NCI-H748 (cell line): ENCODE measurements around the gene PSMB11.
"Not testable (repeated sequence)": the region's sequence is repeated elsewhere in the genome, so short reads cannot be mapped to it uniquely, and the experiment has no call there.

Source experiments
- DNase-seq: peaks from one replicate; lab custom pipeline; 2025; ENCODE audit not compliant: unreplicated experiment; lab: John Stamatoyannopoulos, UW

PSMB11 gene

DNA sequence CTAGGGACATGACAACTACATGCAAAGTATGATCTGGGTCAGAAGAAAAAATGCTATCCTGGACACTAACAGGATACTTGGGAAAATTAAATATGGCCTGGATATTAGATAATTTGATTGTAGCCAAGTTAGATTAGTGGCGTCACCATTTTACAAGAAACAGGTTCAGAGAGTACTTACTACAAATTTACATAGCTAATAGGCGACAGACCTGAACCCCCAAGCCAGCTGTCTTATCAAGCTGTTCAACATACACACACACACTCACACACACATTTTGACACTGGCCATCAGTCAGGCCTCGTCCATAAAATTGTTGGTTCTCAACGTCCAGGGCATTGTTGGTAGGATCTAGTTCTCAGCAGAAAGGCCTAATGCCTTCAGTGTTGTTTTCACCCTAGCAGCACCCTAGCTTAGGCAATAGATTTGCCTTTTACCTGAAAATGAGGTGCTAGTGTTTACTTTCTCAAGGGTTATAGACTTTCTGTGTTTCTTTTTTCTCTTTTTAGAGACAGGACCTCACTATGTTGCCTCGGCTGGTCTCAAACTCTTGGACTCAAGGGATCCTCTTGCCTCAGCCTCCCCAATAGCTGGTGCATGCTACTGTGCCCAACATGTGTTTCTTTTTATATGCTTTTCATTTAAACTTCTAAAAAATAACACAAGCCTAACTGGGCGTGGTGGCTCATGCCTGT, 28.8 kb upstream of the PSMB11 start:
- DNase-seq: no peak

DNA sequence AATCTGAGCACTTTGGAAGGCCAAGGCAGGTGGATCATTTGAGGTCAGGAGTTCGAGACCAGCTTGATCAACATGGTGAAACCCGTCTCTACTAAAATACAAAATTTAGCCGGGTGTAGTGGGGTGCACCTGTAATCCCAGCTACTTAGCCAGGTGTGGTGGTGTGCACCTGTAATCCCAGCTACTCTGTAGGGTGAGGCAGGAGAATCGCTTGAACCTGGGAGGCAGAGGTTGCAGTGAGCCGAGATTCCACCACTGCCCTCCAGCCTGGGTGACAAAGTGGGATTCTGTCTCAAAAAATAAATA, 28.3 kb upstream of the PSMB11 start:
- DNase-seq: not testable (repeated sequence)

DNA sequence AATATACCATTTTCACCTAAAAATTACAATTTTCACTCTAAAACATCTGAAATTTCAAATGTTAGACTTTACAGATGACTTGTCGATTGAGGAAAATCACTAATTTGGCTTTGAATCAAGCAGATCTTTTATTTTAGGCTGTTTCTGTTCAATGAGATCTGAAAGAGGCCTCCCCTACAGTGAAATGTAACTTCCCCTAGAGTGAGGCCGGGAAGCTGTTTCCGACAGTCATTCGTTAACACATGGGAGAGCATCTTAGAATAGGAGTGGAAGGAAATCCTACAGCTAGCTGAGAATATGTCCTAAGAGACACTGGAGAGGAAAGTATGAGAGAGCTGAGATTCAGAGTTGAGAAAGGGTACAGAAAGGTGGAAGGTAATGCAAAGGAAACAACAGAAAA, 26.4 kb upstream of the PSMB11 start:
- no peak for DNase-seq

DNA sequence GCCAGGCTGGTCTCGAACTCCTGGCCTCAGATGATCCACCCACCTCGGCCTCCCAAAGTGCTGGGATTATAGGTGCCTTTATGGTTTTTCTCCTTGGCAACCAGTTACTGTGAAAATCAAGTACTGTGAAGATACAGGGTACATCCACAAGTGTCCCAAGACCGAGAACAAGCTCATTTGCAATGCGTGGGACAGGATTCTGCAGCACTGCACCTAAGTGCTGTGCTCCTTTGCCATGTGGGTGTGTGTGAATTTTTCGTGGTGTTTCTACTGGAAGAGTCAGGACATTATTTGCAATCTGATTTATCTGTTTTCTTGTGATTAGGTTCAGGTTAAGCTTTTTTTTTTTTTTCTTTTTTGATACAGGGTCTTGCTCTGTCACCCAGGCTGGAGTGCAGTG, 24.9 kb upstream of the PSMB11 start:
- DNase-seq: no peak

DNA sequence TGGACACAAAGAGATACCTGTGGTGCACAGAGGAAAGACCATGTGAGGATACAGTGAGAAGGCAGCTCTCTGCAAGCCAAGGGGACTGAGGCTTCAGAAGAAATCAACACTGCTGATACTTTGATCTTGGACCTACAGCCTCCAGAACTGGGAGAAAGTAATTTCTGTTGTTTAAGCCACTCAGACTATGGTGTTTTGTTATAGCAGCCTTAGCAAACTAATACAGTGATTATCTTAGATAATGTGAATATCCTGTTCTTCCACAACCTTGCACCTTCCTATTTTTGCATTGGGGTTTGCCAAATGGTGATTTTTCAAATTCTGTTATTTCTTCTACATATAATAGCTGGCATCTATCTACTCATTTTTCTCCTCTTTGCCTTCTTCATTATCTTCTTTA, 23.9 kb upstream of the PSMB11 start:
- no peak for DNase-seq

DNA sequence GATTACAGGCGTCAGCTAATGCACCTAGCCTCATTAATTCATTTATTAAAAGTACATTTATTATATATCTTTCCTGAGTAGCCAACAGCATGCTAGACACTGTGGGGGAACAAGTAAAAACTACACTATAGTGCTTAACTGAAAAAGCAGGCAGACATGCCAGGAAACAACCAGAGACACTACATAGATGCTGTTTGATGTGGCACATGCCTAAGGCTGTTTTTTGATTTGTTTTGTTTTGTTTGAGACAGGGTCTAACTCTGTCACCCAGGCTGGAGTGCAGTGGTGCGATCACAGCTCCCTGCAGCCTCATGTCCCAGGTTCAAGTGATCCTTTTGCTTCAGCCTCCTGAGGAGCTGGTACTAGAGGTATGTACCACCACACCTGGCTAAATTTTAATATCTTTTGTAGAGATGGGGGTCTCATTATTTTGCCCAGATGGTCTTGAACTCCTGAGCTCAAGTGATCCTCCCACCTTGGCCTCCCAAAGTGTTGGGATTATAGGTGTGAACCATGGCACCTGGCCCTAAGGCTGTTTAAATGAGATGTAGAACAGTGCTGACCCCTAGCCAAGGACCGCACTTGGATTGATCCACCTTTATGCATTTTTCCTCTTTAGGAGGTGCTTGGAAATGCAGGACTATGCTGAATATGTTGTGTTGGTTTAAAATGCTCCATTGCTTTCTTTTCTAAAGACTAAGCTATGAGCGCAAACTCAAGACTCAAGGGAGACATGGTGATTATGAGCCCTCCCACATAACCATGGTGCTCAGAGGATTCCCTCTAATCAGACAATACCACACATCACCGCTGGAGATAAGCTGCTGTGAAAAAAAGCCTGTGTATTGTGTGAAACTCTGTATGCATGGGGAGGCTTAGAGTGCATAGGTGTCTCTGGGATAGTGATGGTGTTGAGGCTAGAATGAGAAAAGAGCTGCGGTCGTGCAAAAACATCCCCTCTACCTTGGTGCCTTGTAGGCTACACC, 21.6 kb upstream of the PSMB11 start:
- no peak for DNase-seq

DNA sequence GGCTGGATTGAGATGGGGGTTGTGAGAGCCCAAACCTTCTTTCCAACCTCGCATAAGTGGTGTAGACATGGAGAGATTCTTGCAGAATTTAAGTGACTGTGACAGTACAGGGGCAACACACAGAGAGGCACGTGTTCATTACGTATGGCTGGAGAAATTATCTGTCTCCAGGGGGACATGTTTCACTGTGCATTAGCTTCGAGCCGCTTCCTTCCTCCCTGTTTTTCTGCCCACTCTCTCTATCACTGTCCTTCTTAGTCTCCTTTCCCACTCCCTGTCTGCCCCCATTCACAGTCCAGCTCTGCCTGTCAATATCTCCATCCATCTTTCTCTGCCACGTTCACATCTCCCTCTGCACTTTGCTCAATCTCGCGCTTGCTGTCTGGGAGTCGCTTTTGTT, 20.6 kb upstream of the PSMB11 start:
- no peak for DNase-seq

DNA sequence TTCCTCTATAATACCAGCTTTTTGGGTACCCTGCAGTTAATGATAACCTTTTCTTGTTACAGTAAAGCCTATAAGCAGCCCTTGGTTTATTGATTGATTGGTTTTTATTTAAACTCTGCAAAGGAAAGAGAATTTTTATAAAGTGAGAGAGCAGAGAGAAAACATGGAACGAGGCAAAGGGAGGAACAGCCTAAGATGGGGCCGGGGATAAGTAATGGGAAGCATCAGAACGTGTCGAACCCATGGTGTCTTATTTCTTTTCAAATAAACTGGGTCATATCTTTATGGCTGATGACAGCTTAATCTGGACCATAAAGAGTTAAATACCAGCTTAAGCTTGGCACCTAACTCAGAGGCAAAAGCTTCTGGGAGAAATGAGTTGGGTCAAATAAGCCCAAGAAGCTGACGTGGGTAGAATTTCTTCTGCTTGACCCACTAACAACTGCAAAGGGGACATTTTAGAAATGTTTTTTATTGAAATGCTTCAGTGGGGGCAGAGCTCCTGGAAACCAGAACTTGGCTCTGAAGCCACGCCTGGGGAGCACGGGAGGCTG, 20.0 kb upstream of the PSMB11 start:
- DNase-seq: no peak

DNA sequence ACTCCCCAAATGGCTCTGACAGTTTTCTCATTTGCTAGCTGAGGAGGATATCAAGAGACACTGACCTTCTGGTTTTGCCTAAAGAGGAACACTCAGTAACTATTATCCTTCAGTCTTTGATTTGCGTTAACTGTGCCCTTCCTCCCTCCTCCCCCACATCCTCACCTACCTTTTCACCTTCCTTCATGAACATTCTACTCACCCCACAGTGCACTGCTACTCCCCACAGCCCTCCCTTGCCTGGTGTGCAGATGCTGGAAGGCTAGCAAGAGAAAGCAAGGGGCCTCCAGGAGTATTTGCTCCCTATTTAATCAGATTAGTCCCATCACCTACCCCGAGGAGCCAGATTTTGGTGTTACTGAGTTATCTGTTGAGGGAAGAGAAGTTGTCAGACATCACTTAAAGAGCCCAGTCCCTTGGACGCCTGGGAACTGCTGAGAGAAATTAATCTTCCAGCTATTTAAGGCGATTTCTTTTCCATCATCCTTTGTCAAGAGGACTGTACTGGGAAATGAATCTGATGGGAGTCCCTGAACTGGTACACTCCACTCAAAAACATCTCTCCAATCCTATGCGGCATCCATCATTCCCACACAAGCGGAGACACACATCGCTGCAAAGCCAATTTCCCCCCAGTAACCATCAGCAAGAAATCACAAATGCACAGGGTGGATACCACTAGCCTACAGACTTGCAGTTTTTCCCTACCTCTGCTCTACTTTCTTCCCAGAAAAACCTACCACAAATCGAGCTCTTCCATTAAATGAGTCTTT, 18.8 kb upstream of the PSMB11 start:
- no peak for DNase-seq

DNA sequence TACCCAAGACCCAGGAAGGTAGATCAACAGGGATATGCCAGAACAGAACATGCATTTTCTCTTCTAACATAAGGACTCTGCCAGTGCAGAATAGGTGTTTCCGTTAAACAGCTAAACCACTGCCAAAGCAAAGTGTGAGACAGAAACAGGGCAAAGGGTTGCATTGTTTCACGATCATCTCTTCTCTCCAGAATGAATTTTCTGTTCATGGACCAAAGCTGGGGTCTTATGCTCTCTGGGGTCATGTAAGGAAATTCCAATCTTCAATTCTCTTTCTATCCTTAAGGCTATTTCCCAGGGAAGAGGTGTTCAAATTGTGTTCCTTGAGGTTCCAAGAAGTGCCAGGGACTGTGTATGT, 18.2 kb upstream of the PSMB11 start:
- DNase-seq: no peak

DNA sequence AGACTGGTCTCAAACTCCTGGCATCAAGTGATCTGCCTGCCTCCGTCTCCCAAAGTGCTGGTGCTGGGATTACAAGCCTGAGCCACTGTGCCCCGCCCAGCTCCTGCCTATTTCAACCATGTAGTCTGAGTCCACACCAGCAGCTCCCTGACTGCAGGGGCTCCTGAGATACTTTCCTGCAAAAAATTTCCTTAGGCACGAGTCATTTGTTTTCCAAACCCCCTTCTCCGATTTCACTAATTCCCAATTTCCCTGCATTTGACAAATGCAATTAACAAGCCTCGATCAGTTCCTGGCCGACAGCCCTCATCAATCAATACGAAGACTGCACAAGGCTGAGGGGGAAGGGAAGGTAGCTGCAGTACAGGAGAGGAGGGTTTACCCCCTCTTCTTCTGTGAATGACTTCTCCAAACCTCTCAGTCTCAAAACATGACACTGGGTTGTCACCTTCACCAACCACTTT, 17.4 kb upstream of the PSMB11 start:
- no peak for DNase-seq

DNA sequence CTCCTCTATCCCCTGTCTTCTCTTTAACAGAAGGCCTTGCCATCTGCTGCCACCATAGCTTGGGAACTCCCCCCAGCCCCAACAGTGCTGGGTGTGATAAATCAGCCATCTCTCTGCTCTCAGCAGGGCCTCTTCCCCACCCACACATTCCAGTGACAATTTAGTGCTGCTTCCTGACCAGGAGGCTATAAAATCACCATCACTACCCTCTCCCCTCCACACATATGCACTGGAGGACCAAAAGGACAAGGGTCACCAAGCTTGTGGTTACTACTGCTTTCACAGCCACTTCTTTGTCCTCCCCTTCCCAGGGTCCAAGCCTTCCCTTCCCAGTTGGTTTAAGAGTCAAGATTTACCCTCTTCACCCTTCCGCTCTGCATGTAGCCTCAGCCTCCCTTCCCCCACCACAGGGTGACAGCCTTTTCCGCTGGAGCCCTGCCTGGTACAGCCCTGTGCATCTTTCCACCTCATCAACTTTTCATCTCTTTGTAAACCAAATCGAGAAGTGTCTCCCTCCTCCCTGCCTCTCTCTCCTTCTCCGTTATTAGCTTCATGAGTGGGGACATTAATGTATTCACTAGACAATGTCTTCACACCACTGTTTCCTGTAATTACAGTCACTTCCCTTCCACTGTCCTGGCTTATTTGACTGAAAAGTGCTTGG, 16.7 kb upstream of the PSMB11 start:
- no peak for DNase-seq

DNA sequence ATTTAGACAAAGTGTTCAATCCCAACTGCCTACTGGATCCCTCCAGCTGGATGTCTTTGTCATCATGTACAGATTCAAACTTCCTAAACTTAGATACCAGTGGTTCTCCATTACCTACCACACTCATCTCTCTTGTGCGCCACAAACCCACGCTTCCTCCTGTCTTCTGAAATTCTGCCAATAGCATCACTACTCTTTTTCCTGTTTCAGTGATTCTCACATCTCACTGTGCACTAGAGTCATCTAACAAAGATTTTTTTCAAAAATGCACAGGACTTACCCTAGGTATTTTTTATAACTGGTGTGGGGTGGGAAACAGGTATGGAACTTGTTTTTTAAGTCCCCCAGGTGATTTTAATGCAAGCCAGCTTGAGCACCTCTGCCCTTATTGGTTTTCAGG, 13.2 kb upstream of the PSMB11 start:
- DNase-seq: no peak

DNA sequence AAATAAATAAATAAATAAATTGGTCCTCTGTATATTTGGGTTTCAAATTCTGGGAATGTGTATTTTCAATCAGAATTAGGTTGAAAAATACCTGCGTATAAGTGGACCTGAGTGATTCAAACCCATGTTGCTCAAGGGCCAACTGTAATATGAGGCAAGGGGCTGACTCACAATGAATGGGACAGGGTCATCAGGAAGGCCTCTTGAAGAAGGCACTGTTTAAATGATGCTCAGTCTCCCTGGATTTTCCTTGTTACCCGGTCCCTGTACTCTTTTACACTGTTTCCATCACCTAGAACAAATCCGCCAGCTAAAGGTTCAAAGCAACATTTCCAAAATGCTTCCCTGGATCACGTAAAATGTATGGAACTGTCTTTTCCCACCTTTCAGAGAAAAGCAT, 11.1 kb upstream of the PSMB11 start:
- no peak for DNase-seq

DNA sequence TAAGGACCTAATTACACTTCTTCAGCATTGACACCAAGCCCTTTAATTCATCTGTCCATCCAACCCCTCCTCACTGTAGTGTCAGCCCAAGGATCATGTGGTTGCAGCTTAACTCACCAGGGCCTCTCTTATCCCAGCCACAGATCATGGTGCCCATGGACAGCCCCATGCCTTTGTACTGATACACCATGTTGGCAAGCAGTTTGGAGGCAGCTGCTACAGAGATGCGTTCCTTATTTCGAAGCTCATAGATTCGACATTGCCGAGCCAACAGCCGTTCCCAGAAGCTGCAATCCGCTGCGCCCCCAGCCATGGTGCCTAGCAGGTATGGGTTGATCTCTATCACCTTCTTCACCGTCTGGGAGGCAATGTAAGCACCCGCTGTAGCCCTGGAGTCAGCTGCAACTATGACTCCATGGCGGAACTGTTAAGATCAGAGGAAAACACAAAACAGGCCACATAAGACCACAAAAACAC, 8.7 kb upstream of the PSMB11 start:
- DNase-seq: no peak

DNA sequence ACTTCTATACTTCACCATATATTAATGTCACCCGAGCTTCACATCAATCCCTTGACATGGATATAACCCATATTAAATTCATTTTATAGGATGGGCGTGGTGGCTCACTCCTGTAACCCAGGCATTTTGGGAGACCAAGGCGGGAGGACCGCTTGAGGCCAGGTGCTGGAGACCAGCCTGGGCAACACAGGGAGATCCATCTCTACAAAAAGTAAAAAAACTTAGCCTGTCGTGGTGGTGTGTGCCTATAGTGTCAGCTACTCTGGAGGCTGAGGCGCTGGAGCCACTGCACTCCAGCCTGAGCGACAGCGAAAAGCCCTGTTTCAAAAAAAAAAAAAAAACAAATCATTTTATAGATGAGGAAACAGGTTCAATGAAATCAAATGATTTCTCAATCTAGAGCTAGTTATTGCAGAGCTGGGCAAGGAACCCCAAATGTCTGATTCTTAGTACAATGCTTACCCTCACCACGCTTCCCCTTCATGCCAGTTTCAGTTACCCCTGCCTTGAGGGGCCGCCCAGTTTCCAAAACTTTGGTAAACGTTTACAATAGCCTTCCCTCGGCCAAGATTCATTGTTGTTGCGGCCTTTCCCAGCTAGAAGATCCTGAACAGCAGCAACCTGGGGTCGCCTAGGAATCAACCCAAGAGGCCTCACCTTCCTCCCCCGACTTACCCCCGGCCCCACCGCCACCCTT, 8.1 kb upstream of the PSMB11 start:
- no peak for DNase-seq

DNA sequence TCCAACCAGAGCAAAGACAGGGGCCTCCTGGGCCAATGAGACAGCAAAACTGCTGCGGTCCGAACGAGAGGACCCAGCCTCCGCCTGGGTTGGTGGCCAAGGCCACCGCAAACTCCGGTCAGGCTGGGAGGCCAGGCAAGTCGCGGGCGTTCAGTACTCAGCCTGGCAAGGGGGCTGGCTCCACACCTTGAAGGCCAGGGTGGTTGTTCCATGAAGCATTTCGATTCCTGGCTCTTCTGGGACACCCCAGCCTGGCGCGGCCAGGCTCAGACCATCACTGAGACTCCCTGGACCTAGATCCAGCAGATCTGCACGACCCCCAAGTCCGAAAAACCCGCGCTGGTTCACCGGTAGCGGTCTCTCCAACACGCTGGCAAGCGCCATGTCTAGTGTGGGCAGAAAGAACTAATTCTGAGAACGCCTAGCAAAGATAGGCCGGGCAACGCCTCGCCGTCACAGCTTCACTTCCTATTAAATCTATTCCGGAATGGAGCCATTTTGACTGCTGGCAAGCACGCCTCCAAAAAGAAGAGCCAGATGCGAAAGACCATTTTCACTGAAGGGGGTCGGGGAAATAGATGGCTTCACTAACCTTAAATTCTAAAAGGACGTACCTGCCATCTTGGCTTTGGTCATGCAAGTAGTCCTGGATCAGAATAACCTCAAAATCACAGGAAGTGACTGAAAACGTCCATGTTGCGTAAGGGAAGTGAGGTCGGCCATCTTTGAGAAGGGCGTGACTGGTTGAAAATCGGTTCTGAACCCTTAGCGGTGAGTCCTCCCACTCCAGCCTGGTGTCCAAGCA, 7.3 kb upstream of the PSMB11 start, which contains the start of gene PSMB5:
Gene PSMB5 (minus strand): TSS at position 403 of the 805 bp plus-strand sequence. CDS start 19 bp downstream, at position 384.
- DNase-seq: no peak

DNA sequence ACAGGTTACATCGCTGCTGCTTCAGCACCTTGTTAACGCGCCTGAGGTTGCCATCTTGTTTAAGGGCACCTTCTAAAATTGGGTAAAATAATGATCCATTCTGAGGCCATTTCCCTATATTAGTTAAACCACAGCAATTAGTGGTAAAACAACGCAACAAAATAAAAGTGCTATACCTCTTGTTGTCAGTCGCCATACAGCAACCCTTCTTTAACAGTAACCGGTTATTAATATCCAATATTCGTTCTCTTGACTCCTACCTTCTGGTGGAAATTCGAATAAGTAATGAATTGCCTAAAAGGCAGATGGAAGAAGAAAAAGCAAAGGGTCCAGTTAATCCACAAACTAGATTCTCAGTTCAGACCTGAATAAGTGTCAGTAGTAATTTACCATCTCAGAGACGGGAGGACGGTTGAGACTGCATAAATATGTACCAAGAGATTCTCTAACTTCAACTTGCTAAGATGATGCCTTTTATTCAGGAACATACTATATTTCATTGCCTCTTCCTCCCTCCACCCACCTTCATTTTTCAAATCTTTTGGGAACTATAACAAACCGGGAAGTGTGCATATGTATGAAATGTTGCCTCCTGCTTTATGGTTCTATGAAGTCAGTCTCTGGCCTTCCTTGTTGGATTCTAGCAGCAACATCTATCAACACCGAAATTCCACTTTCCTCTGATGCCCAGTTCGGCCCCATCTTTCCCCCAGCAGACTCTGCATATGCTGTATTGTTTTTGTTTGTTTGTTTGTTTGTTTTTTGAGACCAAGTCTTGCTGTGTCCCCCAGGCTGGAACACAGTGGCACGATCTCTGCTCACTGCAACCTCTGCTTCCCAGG, 6.5 kb upstream of the PSMB11 start:
- no peak for DNase-seq
